NCI-H2029 (cell line): ENCODE measurements around the gene STX3.
"Not testable (repeated sequence)": the region's sequence is repeated elsewhere in the genome, so short reads cannot be mapped to it uniquely, and the experiment has no call there.

Experiments used
- DNase-seq: peaks from one replicate; lab custom pipeline; 2025; lab: John Stamatoyannopoulos, UW

STX3 gene

GRCh38 chr11:59758401-59759037, 3.3 kb downstream of the STX3 start:
- no peak for DNase-seq

- no peak for DNase-seq
Observed at GRCh38 chr11:59759900-59760299, 4.7 kb downstream of the STX3 start.

DNA sequence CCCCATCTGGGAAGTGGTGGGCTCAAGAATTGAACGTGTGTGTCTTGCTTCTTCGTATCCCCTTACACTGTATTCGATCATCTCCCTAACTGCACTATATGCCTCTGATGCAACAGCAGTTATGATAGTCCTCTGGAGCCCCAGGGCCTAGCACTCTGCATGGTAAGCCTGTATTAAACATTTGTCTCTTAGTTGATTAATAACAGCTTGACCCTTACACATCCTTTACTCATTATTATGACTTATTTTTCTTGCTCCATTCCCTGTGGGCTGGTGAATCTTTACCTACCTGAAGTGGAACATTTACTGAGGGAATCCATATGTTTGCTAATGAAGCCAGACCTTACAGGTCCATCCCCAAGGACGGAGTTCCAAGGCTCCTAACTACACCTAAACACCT, 5.6 kb downstream of the STX3 start:
- no peak for DNase-seq

DNA sequence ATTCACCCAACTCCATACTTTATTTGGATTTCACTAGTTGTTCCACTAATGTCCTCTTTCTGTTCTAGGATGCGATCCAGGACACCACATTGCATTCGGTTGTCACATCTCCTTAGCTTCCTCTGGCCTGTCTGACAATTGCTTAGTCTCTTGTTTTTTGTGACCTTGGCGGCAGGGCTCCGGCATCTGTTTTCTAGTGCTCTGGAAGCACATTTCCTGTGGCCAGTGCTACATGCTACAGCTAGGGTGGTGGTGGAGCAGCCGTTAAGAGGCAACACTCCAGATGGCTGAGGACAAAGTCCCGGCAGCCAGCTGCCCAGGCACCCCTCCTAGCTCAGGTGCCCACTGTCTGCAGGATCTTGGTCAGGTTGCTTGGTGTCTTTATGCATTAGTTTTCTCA, 6.8 kb downstream of the STX3 start:
- DNase-seq, result no peak

DNA sequence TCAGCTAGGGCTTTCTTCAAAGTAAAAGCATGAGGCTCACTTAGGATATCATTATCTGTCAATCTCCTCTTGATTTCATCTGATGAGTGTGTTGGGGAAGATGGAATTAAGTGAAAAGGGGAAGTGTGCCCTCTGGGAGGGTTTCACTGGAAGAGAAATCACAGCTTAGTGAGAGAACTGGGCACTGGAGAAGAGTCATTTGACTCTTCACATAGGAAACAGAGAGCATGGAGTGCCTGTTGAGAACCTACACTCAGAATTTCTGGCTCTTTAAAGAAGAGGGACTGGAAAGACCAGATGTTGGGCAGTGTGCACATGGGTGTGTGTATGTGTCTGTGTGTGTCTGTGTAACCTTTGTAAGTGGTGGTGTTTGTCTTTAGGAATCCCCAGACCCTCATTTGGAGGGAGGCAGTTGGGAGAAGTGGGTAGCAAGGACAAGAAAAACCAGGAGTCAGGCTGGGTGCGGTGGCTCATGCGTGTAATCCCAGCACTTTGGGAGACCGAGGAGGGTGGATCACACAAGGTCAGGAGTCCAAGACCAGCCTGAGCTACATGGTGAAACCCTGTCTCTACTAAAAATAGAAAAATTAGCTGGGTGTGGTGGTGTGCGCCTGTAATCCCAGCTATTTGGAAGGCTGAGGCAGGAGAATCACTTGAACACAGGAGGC, 10.0 kb downstream of the STX3 start:
- DNase-seq, result no peak

- DNase-seq, result no peak
Observed at GRCh38 chr11:59766542-59767224, 11.5 kb downstream of the STX3 start.

DNA sequence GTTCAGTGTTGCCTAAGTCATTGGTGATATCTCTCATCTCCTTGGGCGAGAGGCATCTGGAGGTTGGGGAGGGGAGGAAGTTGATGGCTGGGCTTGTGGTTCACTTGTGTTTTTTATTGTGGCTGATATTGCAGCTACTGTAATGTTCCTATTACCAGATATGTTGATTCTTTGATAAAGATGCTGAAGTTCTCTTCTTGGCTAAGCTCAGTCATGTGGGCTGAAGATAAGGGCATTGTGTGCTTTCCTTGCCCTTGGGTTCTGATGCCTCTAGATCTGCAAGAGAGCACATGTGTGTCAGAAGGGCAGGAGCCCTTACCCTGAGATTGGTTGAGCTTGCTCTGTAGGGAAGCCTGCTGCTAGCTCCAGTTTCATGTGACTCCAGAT, 12.0 kb downstream of the STX3 start:
- no peak for DNase-seq

DNA sequence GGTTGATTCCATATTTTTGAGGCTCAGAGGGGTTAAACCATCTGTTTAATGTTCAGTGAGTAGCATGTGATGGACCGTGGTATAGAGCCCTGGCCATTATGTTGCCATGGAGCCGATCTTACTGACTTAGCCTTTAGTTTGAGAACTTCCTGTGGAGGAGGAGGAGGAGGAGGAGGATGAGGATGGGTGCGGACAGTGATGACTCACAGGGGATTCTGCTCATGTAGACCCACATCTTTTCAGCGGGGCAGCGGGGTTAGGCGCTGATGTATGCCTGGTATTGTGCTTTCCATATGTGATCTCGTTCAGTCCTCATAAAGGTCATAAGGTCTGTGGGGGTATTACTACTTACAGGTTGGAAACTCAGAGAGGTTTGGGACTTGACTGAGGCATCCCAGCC, 13.9 kb downstream of the STX3 start:
- DNase-seq, result no peak

DNA sequence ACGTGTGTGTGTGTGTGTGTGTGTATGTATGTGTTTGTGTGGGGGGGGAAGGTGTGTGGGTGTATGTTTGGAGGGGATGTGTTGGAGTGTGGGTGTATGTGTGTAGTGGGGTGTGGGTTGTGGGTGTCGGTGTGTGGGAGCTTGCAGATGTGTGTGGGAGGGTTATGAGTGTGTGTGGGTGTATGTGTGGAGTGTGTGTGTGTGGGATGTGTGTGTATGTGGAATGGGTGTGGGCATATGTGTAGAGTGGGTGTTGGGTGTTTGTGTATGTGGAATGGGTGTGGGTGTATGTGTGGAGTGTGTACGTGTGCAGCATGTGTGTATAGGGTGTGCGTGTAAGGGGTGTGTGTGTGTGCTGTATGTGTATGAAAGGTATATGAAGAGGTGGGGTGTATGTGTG, 14.7 kb downstream of the STX3 start:
- no peak for DNase-seq

GRCh38 chr11:59770319-59770718, 15.1 kb downstream of the STX3 start:
- no peak for DNase-seq

GRCh38 chr11:59770869-59771268, 15.7 kb downstream of the STX3 start:
- DNase-seq, result no peak

DNA sequence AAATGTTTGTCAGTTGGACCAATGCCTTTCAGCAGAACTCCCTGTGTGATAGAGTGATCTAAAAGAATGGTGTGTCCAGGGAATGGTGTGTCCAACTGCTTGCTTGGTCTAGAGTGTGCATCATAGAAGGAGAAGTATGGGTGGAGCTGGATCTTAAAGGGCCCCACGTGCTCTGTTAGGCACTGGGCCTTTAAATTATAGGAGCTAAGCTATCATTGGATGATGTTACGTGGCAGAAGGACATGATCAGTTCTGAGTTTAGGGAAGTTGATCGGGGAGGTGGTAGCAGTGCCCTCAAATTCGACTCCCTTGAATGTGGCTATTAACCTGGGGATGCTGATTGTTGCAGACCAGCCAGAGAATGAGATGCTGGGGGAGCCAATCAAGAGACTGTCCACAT, 16.4 kb downstream of the STX3 start:
- no peak for DNase-seq

DNA sequence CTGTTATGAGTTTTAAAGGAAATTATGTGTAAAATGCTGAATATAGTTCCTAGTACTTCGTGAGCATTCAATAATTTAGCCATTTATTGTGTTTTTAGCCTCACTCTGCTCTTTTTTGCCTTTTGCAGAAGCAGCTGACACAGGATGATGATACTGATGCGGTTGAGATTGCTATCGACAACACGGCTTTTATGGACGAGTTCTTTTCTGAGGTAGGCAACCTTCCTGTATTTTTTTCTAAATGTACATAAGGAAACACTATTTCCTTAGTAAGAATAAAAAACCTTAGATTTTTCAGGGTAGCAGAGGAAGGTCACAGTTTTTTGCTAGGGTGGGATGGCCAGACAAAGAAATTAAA, 17.9 kb downstream of the STX3 start:
- no peak for DNase-seq

- DNase-seq, result no peak
Observed at GRCh38 chr11:59776210-59777066, 21.3 kb downstream of the STX3 start.

- DNase-seq, result no peak
Observed at GRCh38 chr11:59777104-59777503, 21.9 kb downstream of the STX3 start.

DNA sequence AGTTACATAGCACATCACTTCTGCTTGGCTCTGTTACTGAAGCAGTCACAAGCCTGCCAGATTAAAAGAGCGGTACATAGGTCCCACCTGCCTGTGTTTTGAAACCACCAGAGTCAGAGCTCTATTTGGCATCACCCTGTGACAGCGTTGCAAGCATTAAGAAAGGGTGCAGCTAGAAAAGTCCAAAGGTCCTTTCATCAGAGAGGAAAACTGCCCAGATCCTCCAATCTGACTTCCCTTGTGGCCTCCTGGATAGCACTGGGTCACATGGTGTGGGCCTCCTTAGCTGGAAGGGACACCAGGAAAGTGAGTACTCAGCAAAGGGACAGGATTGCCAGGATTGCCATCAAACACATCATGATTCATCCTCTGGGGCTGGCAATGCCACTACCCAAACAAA, 22.9 kb downstream of the STX3 start:
- no peak for DNase-seq

- no peak for DNase-seq
Observed at GRCh38 chr11:59779487-59779886, 24.3 kb downstream of the STX3 start.

- DNase-seq, result no peak
Observed at GRCh38 chr11:59782080-59782479, 26.9 kb downstream of the STX3 start.

DNA sequence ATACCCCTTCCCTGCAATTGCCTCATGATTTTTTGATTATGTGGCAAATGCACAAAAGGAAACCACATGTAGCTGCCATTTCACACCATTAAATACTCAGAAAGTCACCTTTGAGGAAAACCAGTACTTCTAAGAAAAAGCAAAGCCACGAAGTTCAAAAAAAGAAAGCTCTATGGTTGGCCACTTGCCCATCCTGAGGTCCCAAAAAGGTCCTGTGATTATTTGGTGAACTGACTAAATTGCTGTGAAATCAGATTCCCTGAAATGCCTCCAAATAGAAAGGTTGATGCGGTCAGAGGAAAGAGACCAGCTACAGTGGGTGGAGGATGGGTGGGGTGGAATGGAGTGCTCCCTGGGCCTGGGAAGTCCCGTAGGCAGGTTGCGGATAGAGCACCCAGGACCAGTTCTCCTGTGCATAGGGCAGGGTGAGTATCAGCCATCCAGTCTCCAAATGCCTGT, 28.5 kb downstream of the STX3 start:
- no peak for DNase-seq

DNA sequence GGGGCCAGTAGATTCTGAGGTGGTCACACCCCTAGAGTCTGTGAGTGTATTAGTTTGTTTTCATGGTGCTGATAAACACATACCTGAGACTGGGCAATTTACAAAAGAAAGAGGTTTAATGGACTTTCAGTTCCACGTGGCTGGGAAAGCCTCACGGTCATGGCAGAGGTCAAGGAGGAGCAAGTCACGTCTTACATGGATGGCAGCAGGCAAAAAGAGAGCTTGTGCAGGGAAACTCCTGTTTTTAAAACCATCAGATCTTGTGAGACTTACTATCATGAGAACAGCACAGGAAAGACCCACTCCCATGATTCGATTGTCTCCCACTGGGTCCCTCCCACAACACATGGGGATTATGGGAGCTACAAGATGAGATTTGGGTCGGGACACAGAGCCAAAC, 29.3 kb downstream of the STX3 start:
- not testable (repeated sequence) for DNase-seq

DNA sequence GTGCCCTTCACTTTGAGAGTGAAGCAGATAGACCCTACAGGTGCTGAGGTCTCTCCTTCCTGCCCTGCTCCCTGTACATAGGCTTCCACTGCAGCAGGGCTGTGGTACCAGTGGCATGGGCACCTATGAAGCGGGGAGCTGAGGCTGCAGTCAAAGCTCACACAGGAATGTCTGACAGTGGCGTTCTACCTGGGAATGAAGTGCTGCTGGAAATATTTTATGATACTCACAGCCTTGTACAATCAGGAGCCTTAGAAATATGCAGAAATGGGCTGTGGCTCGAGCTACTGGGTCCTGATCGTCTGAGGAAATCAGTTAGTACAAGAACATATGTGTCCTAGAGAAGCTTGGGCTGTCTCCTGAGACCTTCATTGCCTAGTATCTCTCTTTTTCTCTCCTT, 30.6 kb downstream of the STX3 start:
- no peak for DNase-seq

DNA sequence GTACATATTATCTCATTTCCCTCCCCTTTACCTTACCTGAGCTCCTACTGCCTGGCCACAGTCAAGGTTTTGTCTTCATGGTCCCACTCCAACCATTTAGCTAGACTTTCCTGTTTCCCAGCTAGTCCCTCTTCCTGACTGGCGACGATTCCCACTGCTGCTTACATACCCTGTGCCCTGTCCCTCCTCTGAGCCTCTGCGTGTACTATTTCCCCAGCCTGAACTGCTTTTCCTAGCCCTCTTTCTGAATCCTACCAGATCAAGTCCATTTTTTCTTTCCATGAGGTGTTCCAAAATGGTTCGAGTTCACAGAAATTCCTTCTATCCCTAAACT, 32.0 kb downstream of the STX3 start:
- DNase-seq, result no peak

GRCh38 chr11:59787816-59788215, 32.6 kb downstream of the STX3 start:
- no peak for DNase-seq
